ENCODE data around the gene MAP2K3. TPM values are rescaled to one million over a fixed set of nuclear protein-coding genes. Genes with fewer than 3 reads are reported as not detected.
"Not testable (repeated sequence)": the region's sequence is repeated elsewhere in the genome, so short reads cannot be mapped to it uniquely, and the experiment has no call there.

MAP2K3 gene
- total and polyA plus RNA-seq, 2 donors (not counting 3 experiments of a cell fraction or from before 2014, with no cell fraction given) = 15.3 to 36.3 TPM

DNA sequence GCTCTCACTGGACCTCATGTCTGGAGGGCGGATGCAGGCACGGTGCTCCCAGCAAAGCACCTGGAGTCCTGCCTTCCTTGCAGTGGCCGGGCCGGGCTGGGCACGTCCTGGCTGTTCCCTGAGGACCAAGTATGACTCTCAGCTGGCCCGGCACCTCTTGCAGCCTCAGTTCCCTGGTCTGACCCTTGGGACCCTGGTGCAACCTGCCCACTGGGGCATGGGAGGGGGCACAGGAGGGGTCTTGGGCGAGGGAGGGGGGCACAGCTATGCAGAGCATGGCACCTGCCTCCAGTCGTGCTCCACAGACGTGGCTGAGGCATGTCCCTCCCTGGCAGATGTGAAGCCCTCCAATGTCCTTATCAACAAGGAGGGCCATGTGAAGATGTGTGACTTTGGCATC lies 19.6 kb downstream of the MAP2K3 start:
- Histone ChIP-seq H3K27me3 (ENCODE audit: control insufficient read depth in 2 of 2, insufficient read depth in 2 of 2, low read length in 2 of 2) (no peaks in the 10 kb centered on the region), H3K9ac (replicated peaks; ENCODE audit: extremely low read depth, insufficient read depth, low read length) (no peak overlapping the region), H3K27ac (ENCODE audit: insufficient read depth, low read depth, low read length) (no peak overlapping the region), H3K79me2 (ENCODE audit: control insufficient read depth, insufficient read depth, low read length) (no peaks in the 10 kb centered on the region), H4K20me1 (replicated peaks; ENCODE audit: control insufficient read depth, extremely low read depth, insufficient read depth, low read length) (no peaks in the 10 kb centered on the region), H3K9me1 (replicated peaks; ENCODE audit: control insufficient read depth, extremely low read depth, insufficient read depth, low read length) (no peaks in the 10 kb centered on the region), H3K4me2 (ENCODE audit: insufficient read depth, low read length) (no peak overlapping the region), H2AFZ (ENCODE audit: low read depth, low read length) (no peak overlapping the region), H3K9me3 (replicated peaks; ENCODE audit: control insufficient read depth, insufficient read depth, low read length) (no peaks in the 10 kb centered on the region), H3K4me3 (replicated peaks in 1 of 3; ENCODE audit: insufficient read depth in 1 of 3, low read depth in 1 of 3, low read length in 3 of 3) (no peak overlapping the region), H3K4me1 (ENCODE audit: control insufficient read depth, extremely low read depth, insufficient read depth, low read length) (no peaks in the 10 kb centered on the region), H3K36me3 (ENCODE audit: control insufficient read depth in 2 of 2, extremely low read depth in 1 of 2, insufficient read depth in 2 of 2, low read length in 2 of 2) (peaks cover 4 to 24% of the 10 kb centered on the region in 2 experiments)
- dilution Hi-C loops (cut with MboI; ENCODE audit: extremely low pct_ligation_motif_present, low sequenced_read_pairs) = no loop called here
- no TSS peak for BruUV-seq (replicated peaks)
- ChIA-PET CTCF (no interaction called here), POLR2A (no interaction called here)
- TF ChIP-seq POLR2AphosphoS5 (IDR thresholded peaks at IDR 0.05; ENCODE audit: insufficient read depth, low read depth, low read length) = no peak
- no peak for FAIRE-seq
- DNase-seq (ENCODE audit: low read depth, low spot score) = peak; percentile 1
- intact Hi-C loops (cut with micrococcal nuclease) = no loop called here

DNA sequence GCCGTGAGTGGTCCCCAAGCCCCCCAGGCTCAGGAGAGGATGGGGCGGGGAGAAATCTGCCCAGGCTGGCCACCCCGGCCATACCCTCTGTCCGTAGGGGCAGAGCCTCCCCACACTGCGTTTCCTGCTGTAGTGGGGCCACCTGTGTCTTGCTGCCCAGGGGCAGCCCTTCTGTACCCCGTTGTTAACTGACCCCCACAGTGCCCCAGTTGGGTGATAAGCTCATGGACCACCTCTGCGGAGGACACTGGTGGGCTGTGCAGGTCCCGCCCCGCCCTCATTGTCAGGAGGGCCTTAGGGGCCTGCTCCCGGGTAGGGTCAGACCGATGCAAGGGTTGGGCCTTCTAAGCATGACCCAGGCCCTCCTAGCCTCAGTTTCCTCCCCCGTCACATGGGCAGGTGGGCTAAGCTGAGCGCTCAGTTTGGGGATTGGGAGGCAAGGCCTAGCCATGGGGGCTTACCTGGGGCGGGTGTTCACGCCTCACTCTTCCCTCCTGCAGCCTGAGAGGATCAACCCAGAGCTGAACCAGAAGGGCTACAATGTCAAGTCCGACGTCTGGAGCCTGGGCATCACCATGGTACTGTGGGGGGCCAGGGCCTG lies 20.1 kb downstream of the MAP2K3 start:
- peaks cover 4 to 24% of the 10 kb centered on the region in 2 experiments for H3K36me3 ChIP-seq (ENCODE audit: control insufficient read depth in 2 of 2, extremely low read depth in 1 of 2, insufficient read depth in 2 of 2, low read length in 2 of 2)
- POLR2A ChIA-PET; CTCF ChIA-PET; BruUV-seq (replicated peaks); H3K4me3 ChIP-seq (replicated peaks in 1 of 3; ENCODE audit: insufficient read depth in 1 of 3, low read depth in 1 of 3, low read length in 3 of 3); H3K9me3 ChIP-seq (replicated peaks; ENCODE audit: control insufficient read depth, insufficient read depth, low read length); H2AFZ ChIP-seq (ENCODE audit: low read depth, low read length); H3K9me1 ChIP-seq (replicated peaks; ENCODE audit: control insufficient read depth, extremely low read depth, insufficient read depth, low read length); dilution Hi-C loops (cut with MboI; ENCODE audit: extremely low pct_ligation_motif_present, low sequenced_read_pairs); FAIRE-seq; H3K4me2 ChIP-seq (ENCODE audit: insufficient read depth, low read length); H4K20me1 ChIP-seq (replicated peaks; ENCODE audit: control insufficient read depth, extremely low read depth, insufficient read depth, low read length); intact Hi-C loops (cut with micrococcal nuclease); H3K4me1 ChIP-seq (ENCODE audit: control insufficient read depth, extremely low read depth, insufficient read depth, low read length); H3K79me2 ChIP-seq (ENCODE audit: control insufficient read depth, insufficient read depth, low read length); H3K27me3 ChIP-seq (ENCODE audit: control insufficient read depth in 2 of 2, insufficient read depth in 2 of 2, low read length in 2 of 2); H3K27ac ChIP-seq (ENCODE audit: insufficient read depth, low read depth, low read length); DNase-seq (ENCODE audit: low read depth, low spot score); H3K9ac ChIP-seq (replicated peaks; ENCODE audit: extremely low read depth, insufficient read depth, low read length): not testable (repeated sequence)

- H3K27me3 ChIP-seq (ENCODE audit: control insufficient read depth in 2 of 2, insufficient read depth in 2 of 2, low read length in 2 of 2); H3K27ac ChIP-seq (ENCODE audit: insufficient read depth, low read depth, low read length); DNase-seq (ENCODE audit: low read depth, low spot score); dilution Hi-C loops (cut with MboI; ENCODE audit: extremely low pct_ligation_motif_present, low sequenced_read_pairs); H3K4me2 ChIP-seq (ENCODE audit: insufficient read depth, low read length); H4K20me1 ChIP-seq (replicated peaks; ENCODE audit: control insufficient read depth, extremely low read depth, insufficient read depth, low read length); intact Hi-C loops (cut with micrococcal nuclease); H3K4me3 ChIP-seq (replicated peaks in 1 of 3; ENCODE audit: insufficient read depth in 1 of 3, low read depth in 1 of 3, low read length in 3 of 3); H2AFZ ChIP-seq (ENCODE audit: low read depth, low read length); H3K9me3 ChIP-seq (replicated peaks; ENCODE audit: control insufficient read depth, insufficient read depth, low read length); H3K9me1 ChIP-seq (replicated peaks; ENCODE audit: control insufficient read depth, extremely low read depth, insufficient read depth, low read length); H3K79me2 ChIP-seq (ENCODE audit: control insufficient read depth, insufficient read depth, low read length); FAIRE-seq; BruUV-seq (replicated peaks); H3K9ac ChIP-seq (replicated peaks; ENCODE audit: extremely low read depth, insufficient read depth, low read length); POLR2A ChIA-PET; H3K4me1 ChIP-seq (ENCODE audit: control insufficient read depth, extremely low read depth, insufficient read depth, low read length): not testable (repeated sequence)
- CTCF ChIA-PET = interaction anchor here (1.4 kb wide), 1 partner anchor 206 kb away, joined by 4 read pairs; no protein-coding TSS in a partner anchor
- H3K36me3 ChIP-seq (ENCODE audit: control insufficient read depth in 2 of 2, extremely low read depth in 1 of 2, insufficient read depth in 2 of 2, low read length in 2 of 2) = peaks cover 2 to 16% of the 10 kb centered on the region in 2 experiments
These were observed 21.1 kb downstream of the MAP2K3 start for GRCh38 chr17:21305431-21306180.

Data from endothelial cell of umbilical vein (primary cell).